HG03520 (cell line): ENCODE results near the gene CNPY2.
"Not testable (repeated sequence)": the region's sequence is repeated elsewhere in the genome, so short reads cannot be mapped to it uniquely, and the experiment has no call there.

Source experiments
- ATAC-seq: cut with Tn5 transposase; IDR thresholded peaks from one replicate; pipeline ENCODE4 v1.9.1; 2021; ENCODE audit warnings: mild to moderate bottlenecking, moderate library complexity; ENCODE audit not compliant: unreplicated experiment

The CNPY2 gene

GRCh38 chr12:56315622-56316473 is at the start of gene CNPY2:
TSS of gene CNPY2 (minus strand) at chr12:56315988. CDS start at chr12:56315217, 771 bp downstream.
- ATAC-seq, result peak; percentile 82

DNA sequence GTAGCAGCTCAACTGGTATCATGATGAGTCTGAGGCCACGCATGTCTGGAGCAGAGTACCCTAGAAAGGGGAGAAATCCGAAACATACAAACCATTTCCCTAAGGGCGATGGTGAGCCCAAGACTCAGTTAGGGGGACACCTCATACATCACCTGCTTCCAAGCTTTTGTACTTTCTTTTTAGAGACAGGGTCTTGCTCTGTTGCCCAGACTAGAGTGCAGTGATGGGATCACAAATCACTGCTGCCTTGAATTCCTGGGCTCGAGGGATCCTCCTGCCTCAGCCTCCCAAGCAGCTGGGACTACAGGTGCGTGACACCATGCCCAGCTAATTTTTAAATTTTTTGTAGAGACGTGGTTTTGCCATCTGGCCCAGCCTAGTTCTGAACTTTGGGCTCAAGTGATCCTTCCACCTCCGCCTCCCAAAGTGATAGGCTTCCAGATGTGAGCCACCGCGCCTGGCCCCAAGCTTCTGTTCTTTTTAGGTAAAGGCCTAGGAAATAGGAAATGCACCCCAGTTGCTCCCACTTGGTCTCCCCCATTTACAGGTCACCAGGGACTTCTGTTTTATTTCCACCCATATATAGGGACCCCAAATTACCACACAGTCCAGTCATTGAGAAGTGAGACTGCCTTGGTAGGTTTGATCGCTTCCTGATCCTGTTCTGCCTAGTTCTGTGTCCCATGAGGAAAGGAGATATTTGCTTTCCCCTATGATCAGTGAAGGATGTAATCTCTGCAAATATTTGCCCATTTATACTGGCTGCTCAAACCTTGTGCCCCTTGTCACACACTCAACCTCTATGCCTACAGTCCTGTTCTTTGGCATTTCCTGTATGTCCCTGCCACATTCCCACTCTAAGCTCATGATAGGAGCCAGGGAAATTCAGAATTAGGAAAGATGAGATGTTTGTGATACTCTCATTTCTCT is 46.6 kb upstream of the CNPY2 start, which contains the start of gene APOF:
Gene APOF (minus strand): TSS at position 728 of the 930 bp plus-strand sequence. CDS start 112 bp downstream, at position 616.
- ATAC-seq, result no peak

DNA sequence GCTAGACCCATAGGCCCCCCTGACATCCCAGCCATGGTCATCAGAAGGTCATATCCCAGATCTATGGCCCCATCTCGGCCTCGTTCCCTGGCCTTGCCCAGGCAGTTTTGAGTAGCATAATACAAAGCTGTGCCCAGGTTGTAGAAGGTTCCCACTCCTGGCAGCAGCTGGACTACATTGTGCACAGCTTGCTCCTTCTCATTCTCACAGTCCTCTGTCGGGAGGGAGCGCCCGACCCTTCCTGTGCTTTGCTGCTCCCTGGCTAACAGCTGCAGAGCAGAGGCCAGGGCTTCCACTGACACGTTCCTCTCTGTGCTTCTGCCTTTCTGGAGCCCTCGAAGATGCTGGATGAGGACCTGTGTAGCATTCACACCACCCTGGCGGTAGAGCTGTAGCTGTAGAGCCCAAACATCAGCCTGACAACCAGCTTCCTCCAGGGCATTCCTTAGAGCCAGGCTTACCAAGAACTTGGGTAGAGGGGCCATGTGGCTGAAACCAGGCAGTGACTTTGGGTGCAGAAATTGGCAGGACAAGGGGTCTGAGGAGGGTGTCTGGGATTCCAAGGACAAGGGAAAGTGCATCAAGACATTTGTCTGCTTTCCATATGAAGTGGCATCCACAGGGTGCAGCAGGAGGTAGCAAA is 45.8 kb upstream of the CNPY2 start:
- no peak for ATAC-seq

DNA sequence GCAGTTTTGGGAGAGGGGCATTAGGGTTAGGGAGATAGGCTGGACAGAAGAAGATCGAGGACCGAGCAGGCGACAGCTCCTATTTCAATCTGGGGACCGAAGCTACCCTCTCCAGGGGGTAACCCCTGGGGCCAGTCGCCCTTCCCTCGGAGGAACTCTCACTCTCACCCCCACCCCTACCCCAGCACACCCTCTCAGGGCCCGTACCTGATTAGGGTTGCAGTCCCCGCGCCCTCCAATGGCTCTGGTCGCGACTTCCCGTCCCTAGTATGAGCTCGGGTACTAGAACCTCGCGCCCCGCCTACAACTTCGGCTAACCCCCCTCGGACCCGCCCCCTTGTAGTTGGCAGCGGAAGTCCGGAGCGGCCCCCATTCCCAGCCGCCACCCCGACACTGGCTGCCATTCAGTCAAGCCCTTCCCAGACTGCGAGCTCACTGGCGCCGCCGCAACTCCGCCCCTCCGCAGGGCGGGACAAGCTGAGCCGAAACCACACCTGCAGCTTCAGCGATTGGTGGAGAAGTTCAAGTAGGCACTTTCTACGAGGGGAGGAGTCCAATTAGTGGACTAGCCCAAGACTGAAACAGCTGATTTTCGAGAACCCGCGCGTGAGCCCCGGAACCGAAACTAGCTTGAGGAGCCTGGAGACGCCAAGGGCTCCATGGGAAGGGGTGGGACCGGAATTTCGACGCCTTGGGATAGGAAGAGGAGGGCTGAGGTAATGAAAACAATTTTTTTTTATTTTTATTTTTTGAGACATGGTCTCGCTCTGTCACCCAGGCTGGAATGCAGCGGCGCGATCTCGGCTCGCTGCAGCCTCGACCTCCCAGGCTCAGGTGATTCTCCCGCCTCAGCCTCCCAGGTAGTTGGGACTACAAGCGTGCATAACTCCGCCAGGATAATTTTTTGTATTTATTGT is 44.3 kb upstream of the CNPY2 start, which contains the start of gene STAT2:
Gene STAT2 (minus strand): TSS at position 257 of the 917 bp plus-strand sequence. CDS start 3,536 bp downstream, outside the sequence.
- ATAC-seq, result peak; percentile 93

DNA sequence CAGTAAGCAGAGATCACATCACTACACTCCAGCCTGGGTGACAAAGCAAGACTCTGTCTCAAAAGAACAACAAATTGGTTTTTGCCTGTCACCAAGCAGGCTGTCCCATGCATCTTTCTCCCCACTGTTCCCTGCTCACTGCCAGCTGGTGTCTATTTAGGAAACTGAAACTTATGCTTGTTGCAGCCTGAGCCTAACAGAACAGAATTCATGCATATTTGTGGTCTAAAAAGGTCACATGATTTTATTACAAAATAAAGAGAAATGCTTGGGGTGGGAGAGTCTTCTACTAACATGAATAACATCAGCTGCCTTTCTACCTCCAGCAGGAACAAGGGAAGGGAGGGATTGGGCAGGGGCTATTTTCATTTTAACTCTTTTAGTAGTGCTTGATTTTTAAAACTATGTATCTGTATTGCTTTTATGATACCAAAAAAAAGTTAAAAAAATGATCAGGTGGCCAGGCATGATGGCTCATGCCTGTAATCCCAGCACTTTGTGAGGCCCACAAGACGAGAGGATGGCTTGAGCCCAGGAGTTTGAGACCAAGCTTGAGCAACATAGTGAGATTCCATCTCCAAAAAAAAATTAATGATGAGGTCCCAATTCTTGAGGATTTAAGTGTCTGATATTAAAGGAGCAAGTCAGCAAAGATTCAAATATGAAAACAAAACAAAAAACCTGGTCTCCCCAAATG is 43.2 kb upstream of the CNPY2 start:
- ATAC-seq, result no peak

DNA sequence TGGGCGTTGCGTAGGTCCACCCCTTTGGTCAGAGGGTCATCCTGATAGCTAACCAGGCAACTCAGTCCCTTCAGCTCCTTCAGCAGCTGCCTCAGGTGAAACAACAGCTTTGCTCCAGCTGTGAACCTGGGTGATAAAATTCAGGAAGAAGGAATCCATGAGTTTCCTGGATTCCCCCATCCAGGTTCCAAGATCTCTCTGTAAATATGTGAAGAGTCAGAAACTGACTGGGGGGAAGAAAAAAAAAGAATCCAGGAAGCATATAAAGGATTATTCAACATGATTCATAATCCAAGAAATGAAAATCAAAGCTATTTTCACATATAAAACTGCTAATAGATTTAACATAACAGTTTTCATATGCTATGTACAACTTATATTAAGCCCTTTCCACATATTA is 35.5 kb upstream of the CNPY2 start:
- no peak for ATAC-seq

DNA sequence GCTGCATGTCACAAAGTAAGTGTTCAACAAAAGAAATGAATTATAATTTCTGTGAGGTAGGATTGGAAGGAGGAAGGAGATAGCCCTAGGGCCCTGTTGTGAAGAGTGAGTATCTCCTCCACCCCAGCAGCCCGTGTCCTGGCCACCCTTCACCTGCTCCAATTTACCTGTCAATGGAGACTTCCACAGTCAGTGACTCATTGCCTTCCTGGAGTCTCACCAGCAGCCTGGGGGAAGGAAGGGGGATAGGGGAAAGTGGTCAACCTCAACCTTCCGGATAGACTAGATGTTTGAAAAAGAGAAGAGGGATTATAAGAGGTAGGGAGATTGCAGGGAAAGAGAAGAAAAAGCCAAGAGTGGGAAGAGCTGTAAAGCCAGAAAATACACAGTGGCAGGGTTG is 34.9 kb upstream of the CNPY2 start:
- no peak for ATAC-seq

- no peak for ATAC-seq
These were observed 33.0 kb upstream of the CNPY2 start for GRCh38 chr12:56348776-56349175.

GRCh38 chr12:56347255-56347654 is 31.5 kb upstream of the CNPY2 start:
- not testable (repeated sequence) for ATAC-seq

GRCh38 chr12:56346675-56347074 is 30.9 kb upstream of the CNPY2 start:
- ATAC-seq, result no peak

DNA sequence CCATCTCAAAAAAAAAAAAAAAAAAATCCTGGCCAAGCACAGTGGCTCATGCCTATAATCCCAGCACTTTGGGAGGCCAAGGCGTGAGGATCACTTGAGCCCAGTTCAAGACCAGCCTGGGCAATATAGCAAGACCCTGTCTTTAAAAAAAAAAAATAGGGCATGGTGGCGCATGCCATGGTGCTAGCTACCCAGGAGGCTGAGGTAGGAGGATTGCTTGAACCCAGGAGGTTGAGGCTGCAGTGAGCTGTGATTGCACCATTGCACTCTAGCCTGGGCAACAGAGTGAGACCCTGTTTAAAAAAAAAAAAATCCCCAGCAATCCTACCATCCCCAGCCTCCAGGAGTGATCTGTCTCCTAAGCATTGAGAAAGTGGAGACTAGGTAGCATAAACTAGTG is 26.5 kb upstream of the CNPY2 start:
- not testable (repeated sequence) for ATAC-seq

DNA sequence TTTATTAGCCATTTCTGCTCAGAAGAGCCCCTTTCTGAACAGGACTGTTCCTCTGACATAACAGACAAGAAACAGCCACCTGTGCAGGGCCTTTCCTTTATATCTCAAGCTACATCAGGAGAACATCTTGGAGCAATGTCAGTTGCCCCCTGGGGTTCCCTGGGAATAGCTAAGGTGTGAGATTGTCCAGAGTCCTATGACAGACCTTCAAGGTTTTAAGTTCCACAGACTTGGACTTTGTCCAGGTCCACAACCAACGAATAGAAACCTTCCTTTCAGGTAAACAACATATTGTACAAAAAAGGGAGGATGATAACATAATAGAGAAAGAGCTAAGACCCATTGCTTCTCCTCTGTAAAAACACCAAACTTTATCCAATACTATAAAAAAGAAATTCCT is 25.8 kb upstream of the CNPY2 start:
- ATAC-seq, result no peak

GRCh38 chr12:56339158-56339422 is 23.3 kb upstream of the CNPY2 start:
- ATAC-seq, result no peak

GRCh38 chr12:56338308-56339157 is 22.7 kb upstream of the CNPY2 start, which contains the start of gene IL23A:
TSS of gene IL23A (plus strand) at chr12:56338884. CDS start at chr12:56339045, 161 bp downstream.
- no peak for ATAC-seq

DNA sequence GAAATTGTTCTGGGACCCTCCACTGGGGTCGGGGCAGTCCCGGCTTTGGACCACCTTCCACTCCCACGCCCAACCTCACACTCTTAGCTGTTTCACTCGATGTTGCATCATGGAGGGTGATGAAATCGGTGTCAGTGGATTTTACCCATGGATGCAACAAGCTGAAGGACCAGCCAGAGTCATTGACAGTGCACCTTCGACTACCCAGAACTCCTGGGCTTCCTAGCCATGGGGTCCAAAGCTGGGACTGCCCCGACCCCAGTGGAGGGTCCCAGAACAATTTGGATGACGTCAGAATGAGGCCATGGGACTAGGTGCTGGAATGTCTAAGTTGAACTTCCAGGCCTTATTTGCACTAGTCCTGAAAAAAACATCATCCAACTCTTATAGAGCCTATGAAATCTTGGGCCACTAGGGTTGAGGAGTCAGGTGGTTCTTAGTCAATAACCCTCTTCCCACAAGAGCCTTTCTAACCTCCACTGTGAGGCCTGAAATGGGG is 22.0 kb upstream of the CNPY2 start:
- no peak for ATAC-seq

DNA sequence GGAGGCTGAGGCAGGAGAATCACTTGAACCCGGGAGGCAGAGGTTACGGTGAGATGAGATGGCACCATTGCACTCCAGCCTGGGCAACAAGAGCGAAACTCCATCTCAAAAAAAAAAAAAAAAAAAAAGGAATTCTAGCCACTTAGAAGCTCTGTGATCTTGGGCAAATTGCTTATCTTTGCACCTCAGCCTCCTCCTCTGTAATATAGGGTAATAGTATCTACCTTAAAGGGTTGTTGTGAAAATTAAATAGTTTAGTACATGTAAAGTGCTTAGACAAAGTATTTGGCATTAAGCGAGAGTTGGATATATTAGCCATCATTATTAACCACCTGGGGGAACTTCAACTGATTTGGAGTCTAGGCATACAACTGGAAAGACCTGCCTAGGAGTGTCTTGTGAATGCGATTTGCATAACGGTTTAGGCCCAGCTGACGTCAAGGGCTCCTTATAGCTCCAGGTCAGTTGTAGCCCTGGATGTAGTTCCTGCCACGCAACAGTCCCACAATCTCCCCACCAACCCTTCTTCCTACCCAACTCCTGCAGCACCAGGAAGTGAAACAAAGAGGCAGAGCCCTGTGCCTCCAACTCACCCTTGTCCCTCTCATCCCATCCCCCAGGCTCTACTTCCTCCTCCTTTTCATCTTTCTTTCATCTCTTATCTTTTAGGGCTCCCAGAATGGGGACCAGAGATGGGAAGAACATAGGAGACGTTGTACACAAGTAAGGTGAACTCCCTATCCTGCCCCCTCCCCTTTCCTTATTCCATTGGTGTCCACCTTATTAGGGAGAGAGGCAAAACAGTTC is 20.8 kb upstream of the CNPY2 start:
- no peak for ATAC-seq

- ATAC-seq, result not testable (repeated sequence)
These were observed 19.7 kb upstream of the CNPY2 start for GRCh38 chr12:56335527-56335926.

DNA sequence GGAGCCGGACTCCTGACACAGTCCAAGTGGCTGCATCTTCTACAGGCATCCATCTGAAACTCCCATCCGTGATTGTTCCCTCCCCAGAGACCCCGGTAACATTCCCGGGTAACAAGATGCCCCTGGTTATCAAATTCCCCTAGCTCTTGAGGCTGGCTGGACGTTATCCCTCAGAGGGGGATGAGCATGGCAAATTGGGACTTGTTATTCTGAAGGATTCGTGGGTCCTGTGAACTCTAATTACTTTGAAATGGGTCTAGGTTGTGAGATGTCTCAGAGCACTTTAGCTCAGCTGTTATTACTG is 18.7 kb upstream of the CNPY2 start:
- no peak for ATAC-seq
